SK-N-SH (cell line): ENCODE results near the gene TTC7B. TPM values are rescaled to one million over a fixed set of nuclear protein-coding genes. Genes with fewer than 3 reads are reported as not detected.

Experiments used
- CTCF ChIA-PET: fragments of 300-600, 350-600 bp; formaldehyde crosslinking; extraction: SDS; loops from one replicate; lab custom pipeline; 2021; lab: Yijun Ruan, JAX
- POLR2A ChIA-PET: fragments of 350-600 bp; sonication (Branson Sonifier 250); formaldehyde crosslinking; extraction: SDS; loops from one replicate; lab custom pipeline; 2020; ENCODE audit warnings: antibody characterized with exemption, inconsistent platforms; lab: Yijun Ruan, JAX
- DNase-seq: peaks from one replicate; pipeline ENCODE4 v3.0.0; 2012
- H2AFZ ChIP-seq: fragments of 200-600 bp; sonication (generic); 2 replicates; pipeline ENCODE4 v1.8.1; 2016; ENCODE audit warnings: antibody characterized with exemption, mild to moderate bottlenecking, low read depth
- H3F3A ChIP-seq: fragments of 200-600 bp; sonication (generic); replicated peaks from 2 replicates; pipeline ENCODE3; 2016; ENCODE audit warnings: antibody characterized with exemption, mild to moderate bottlenecking; ENCODE audit not compliant: insufficient read depth
- H3K27ac ChIP-seq, 2 experiments: fragments of 200-500 bp in 1 of 2; fragments of 200-600 bp in 1 of 2; sonication (Bioruptor generic) in 1 of 2; sonication (generic), shearing (Covaris generic) in 1 of 2; 2 replicates each; pipeline versions ENCODE4 v1.5.1 to v1.6.1; 2014 to 2016; ENCODE audit warnings: low read depth in 2 of 2, inconsistent platforms in 1 of 2, low read length in 1 of 2, mild to moderate bottlenecking in 1 of 2, mixed read lengths in 1 of 2
- H3K27me3 ChIP-seq: fragments of 200-600 bp; sonication (generic), shearing (Covaris generic); 2 replicates; pipeline ENCODE4 v1.6.1; 2016; ENCODE audit warnings: mixed run types; ENCODE audit not compliant: insufficient read depth
- H3K36me3 ChIP-seq, 2 experiments: fragments of 200-500 bp in 1 of 2; fragments of 200-600 bp in 1 of 2; sonication (Bioruptor generic) in 1 of 2; sonication (generic) in 1 of 2; replicated peaks in 1 of 2; 2 replicates each; pipeline versions ENCODE3 to v1.5.1; 2014 to 2016; ENCODE audit warnings: low read length in 1 of 2, mild to moderate bottlenecking in 1 of 2; ENCODE audit not compliant: insufficient read depth in 2 of 2, control insufficient read depth in 1 of 2
- H3K4me1 ChIP-seq, 2 experiments: fragments of 200-500 bp in 1 of 2; fragments of 200-600 bp in 1 of 2; sonication (Bioruptor generic) in 1 of 2; sonication (generic), shearing (Covaris generic) in 1 of 2; 2 replicates each; pipeline versions ENCODE4 v1.5.1 to v1.6.1; 2014 to 2016; ENCODE audit warnings: low read depth in 1 of 2, low read length in 1 of 2, mixed run types in 1 of 2; ENCODE audit not compliant: insufficient read depth in 2 of 2, control insufficient read depth in 1 of 2
- H3K4me2 ChIP-seq: fragments of 200-600 bp; sonication (generic), shearing (Covaris generic); 2 replicates; pipeline ENCODE4 v1.6.1; 2017; ENCODE audit warnings: mixed run types
- H3K4me3 ChIP-seq, 2 experiments: fragments of 200-500 bp in 1 of 2; fragments of 200-600 bp in 1 of 2; sonication (Bioruptor generic) in 1 of 2; sonication (generic), shearing (Covaris generic) in 1 of 2; 2 replicates each; pipeline versions ENCODE4 v1.5.1 to v1.8.1; 2014 to 2016; ENCODE audit warnings: low read depth in 2 of 2, inconsistent platforms in 1 of 2, low read length in 1 of 2, mild to moderate bottlenecking in 1 of 2, mixed read lengths in 1 of 2, moderate library complexity in 1 of 2
- H3K79me2 ChIP-seq: fragments of 200-600 bp; sonication (generic); 2 replicates; pipeline ENCODE4 v1.8.1; 2017; ENCODE audit warnings: mild to moderate bottlenecking; ENCODE audit not compliant: insufficient read depth
- H3K9ac ChIP-seq: fragments of 200-600 bp; sonication (generic); 2 replicates; pipeline ENCODE4 v1.6.1; 2017; ENCODE audit warnings: mixed run types
- H3K9me2 ChIP-seq: fragments of 200-600 bp; sonication (generic); 2 replicates; pipeline ENCODE4 v1.6.1; 2017; ENCODE audit warnings: mixed run types
- H3K9me3 ChIP-seq: fragments of 200-600 bp; sonication (generic); 2 replicates; pipeline ENCODE4 v1.6.1; 2017; ENCODE audit warnings: mixed run types, mild to moderate bottlenecking, moderate library complexity
- H4K20me1 ChIP-seq: fragments of 200-600 bp; sonication (generic); 2 replicates; pipeline ENCODE4 v1.6.1; 2017; ENCODE audit warnings: mild to moderate bottlenecking, mixed run types; ENCODE audit not compliant: insufficient read depth
- CHD2 ChIP-seq: fragments of 150-350 bp; IDR thresholded peaks from 2 replicates; pipeline ENCODE4 v1.6.1; 2018; ENCODE audit warnings: low read length; ENCODE audit not compliant: partially characterized antibody
- FOSL2 ChIP-seq: IDR thresholded peaks from 2 replicates; pipeline ENCODE4 v1.4.0; 2012; ENCODE audit warnings: low read depth, mild to moderate bottlenecking, moderate library complexity, borderline replicate concordance
- FOXM1 ChIP-seq: IDR thresholded peaks from 2 replicates; pipeline ENCODE4 v1.4.0; 2012; ENCODE audit warnings: low read depth, mild to moderate bottlenecking
- NFIC ChIP-seq: IDR thresholded peaks from 2 replicates; pipeline ENCODE4 v1.4.0; 2012; ENCODE audit warnings: borderline replicate concordance
- NRF1 ChIP-seq: IDR thresholded peaks from 2 replicates; pipeline ENCODE4 v1.6.1; 2012; ENCODE audit warnings: low read depth, mild to moderate bottlenecking, low read length
- POLR2AphosphoS5 ChIP-seq: IDR thresholded peaks from 2 replicates; pipeline ENCODE4 v1.6.1; 2012; ENCODE audit warnings: low read depth, low read length
- RAD21 ChIP-seq: IDR thresholded peaks from 2 replicates; pipeline ENCODE4 v1.6.1; 2012; ENCODE audit warnings: mild to moderate bottlenecking, low read length
- RCOR1 ChIP-seq: fragments of 150-350 bp; IDR thresholded peaks from 2 replicates; pipeline ENCODE4 v1.6.1; 2017; ENCODE audit warnings: antibody characterized with exemption, low read length
- RXRA ChIP-seq: IDR thresholded peaks from 2 replicates; pipeline ENCODE4 v1.4.0; 2012; ENCODE audit warnings: low read depth, mild to moderate bottlenecking, borderline replicate concordance
- SMC3 ChIP-seq: IDR thresholded peaks from 2 replicates; pipeline ENCODE4 v1.6.1; 2012; ENCODE audit warnings: low read depth, low read length, improper control_type of control experiment
- TAF1 ChIP-seq: IDR thresholded peaks from 2 replicates; pipeline ENCODE4 v1.6.1; 2012; ENCODE audit warnings: low read depth, mild to moderate bottlenecking, low read length, moderate library complexity, borderline replicate concordance
- TCF12 ChIP-seq: IDR thresholded peaks from 2 replicates; pipeline ENCODE4 v1.4.0; 2012
- WGBS: methylation state at CpG from one replicate; pipeline ENCODE4 v1.1.6; 2017; ENCODE audit warnings: low lambda C conversion rate; 5-methylcytosine and 5-hydroxymethylcytosine counted together
- polyA plus RNA-seq, 3 experiments: library from polyadenylated mRNA; depleted of rRNA; stranded (reverse); fragments of >200 nt; gene quantifications; 2 replicates each; pipeline ENCODE4 v1.2.3, GENCODE V29; 2012
- TF ChIP-seq, protein P1 (sequence below): fragments of 200-600 bp; sonication (generic); IDR thresholded peaks from 2 replicates; pipeline ENCODE4 v1.6.1; 2017; ENCODE audit warnings: antibody characterized with exemption, mild to moderate bottlenecking, moderate library complexity
- TF ChIP-seq, protein P2 (sequence below): IDR thresholded peaks from 2 replicates; pipeline ENCODE4 v1.4.0; 2012; ENCODE audit warnings: low read depth, borderline replicate concordance
- TF ChIP-seq, protein P3 (sequence below): IDR thresholded peaks from 2 replicates; pipeline ENCODE4; 2012
- TF ChIP-seq, protein P4 (sequence below): IDR thresholded peaks from 2 replicates; pipeline ENCODE4 v1.6.1; 2012; ENCODE audit warnings: mild to moderate bottlenecking, low read depth, low read length, moderate library complexity

Gene TTC7B
- polyA plus RNA-seq, 1 of the 3 experiments (the other 2 are of a cell fraction), result 43.1 TPM

GRCh38 chr14:90620568-90621077, 195.6 kb downstream of the TTC7B start (continued):
- TF ChIP-seq, protein P1, sequence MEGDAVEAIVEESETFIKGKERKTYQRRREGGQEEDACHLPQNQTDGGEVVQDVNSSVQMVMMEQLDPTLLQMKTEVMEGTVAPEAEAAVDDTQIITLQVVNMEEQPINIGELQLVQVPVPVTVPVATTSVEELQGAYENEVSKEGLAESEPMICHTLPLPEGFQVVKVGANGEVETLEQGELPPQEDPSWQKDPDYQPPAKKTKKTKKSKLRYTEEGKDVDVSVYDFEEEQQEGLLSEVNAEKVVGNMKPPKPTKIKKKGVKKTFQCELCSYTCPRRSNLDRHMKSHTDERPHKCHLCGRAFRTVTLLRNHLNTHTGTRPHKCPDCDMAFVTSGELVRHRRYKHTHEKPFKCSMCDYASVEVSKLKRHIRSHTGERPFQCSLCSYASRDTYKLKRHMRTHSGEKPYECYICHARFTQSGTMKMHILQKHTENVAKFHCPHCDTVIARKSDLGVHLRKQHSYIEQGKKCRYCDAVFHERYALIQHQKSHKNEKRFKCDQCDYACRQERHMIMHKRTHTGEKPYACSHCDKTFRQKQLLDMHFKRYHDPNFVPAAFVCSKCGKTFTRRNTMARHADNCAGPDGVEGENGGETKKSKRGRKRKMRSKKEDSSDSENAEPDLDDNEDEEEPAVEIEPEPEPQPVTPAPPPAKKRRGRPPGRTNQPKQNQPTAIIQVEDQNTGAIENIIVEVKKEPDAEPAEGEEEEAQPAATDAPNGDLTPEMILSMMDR, result no peak
- TF ChIP-seq RCOR1, result no peak
- no peak for TF ChIP-seq RAD21
- TF ChIP-seq NRF1, result no peak
- TF ChIP-seq TAF1, result no peak
- no peak for TF ChIP-seq FOXM1
- TF ChIP-seq POLR2AphosphoS5, result no peak
- TF ChIP-seq, protein P2, sequence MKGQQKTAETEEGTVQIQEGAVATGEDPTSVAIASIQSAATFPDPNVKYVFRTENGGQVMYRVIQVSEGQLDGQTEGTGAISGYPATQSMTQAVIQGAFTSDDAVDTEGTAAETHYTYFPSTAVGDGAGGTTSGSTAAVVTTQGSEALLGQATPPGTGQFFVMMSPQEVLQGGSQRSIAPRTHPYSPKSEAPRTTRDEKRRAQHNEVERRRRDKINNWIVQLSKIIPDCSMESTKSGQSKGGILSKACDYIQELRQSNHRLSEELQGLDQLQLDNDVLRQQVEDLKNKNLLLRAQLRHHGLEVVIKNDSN, result no peak
- TF ChIP-seq SMC3, result no peak
- TF ChIP-seq, all 33 proteins: peak for 0

GRCh38 chr14:90619911-90620310, 196.3 kb downstream of the TTC7B start:
- Histone ChIP-seq H3K4me1 (peaks cover 7 to 25% of the 10 kb centered on the region in 2 experiments), H3K27ac (no peak overlapping the region), H3K36me3 (no peaks in the 10 kb centered on the region), H3K9me3 (no peaks in the 10 kb centered on the region), H2AFZ (no peak overlapping the region), H3F3A (peaks cover 6% of the 10 kb centered on the region), H3K9ac (no peak overlapping the region), H3K79me2 (no peaks in the 10 kb centered on the region), H3K27me3 (no peaks in the 10 kb centered on the region), H3K4me3 (no peak overlapping the region), H3K9me2 (no peaks in the 10 kb centered on the region), H4K20me1 (no peaks in the 10 kb centered on the region), H3K4me2 (no peak overlapping the region)
- WGBS, result 88% methylated on average over 4 of the region's 8 CpGs
- POLR2A ChIA-PET, result no interaction called here
- TF ChIP-seq POLR2AphosphoS5 (no peak), FOSL2 (no peak), TCF12 (no peak), TAF1 (no peak), NFIC (no peak), CHD2 (no peak), RAD21 (no peak), SMC3 (no peak), FOXM1 (no peak), RXRA (no peak)
- TF ChIP-seq, protein P3, sequence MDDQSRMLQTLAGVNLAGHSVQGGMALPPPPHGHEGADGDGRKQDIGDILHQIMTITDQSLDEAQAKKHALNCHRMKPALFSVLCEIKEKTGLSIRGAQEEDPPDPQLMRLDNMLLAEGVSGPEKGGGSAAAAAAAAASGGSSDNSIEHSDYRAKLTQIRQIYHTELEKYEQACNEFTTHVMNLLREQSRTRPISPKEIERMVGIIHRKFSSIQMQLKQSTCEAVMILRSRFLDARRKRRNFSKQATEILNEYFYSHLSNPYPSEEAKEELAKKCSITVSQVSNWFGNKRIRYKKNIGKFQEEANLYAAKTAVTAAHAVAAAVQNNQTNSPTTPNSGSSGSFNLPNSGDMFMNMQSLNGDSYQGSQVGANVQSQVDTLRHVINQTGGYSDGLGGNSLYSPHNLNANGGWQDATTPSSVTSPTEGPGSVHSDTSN, result no peak
- TF ChIP-seq, protein P4, sequence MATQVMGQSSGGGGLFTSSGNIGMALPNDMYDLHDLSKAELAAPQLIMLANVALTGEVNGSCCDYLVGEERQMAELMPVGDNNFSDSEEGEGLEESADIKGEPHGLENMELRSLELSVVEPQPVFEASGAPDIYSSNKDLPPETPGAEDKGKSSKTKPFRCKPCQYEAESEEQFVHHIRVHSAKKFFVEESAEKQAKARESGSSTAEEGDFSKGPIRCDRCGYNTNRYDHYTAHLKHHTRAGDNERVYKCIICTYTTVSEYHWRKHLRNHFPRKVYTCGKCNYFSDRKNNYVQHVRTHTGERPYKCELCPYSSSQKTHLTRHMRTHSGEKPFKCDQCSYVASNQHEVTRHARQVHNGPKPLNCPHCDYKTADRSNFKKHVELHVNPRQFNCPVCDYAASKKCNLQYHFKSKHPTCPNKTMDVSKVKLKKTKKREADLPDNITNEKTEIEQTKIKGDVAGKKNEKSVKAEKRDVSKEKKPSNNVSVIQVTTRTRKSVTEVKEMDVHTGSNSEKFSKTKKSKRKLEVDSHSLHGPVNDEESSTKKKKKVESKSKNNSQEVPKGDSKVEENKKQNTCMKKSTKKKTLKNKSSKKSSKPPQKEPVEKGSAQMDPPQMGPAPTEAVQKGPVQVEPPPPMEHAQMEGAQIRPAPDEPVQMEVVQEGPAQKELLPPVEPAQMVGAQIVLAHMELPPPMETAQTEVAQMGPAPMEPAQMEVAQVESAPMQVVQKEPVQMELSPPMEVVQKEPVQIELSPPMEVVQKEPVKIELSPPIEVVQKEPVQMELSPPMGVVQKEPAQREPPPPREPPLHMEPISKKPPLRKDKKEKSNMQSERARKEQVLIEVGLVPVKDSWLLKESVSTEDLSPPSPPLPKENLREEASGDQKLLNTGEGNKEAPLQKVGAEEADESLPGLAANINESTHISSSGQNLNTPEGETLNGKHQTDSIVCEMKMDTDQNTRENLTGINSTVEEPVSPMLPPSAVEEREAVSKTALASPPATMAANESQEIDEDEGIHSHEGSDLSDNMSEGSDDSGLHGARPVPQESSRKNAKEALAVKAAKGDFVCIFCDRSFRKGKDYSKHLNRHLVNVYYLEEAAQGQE, result no peak
- DNase-seq, result no peak
- CTCF ChIA-PET, result interaction anchor here (1.1 kb wide), 1 partner anchor 220 kb away, joined by 4 read pairs; no protein-coding TSS in a partner anchor
